RWPE1 (cell line): Measurements from ENCODE around the gene MFAP1.
"Not testable (repeated sequence)": the region's sequence is repeated elsewhere in the genome, so short reads cannot be mapped to it uniquely, and the experiment has no call there.

Experiments
- CTCF ChIA-PET: fragments of 350-600 bp; sonication (Branson Sonifier 250); formaldehyde crosslinking; extraction: SDS; loops from one replicate; lab custom pipeline; 2021; lab: Yijun Ruan, JAX
- POLR2A ChIA-PET: fragments of 400-600 bp; formaldehyde crosslinking; extraction: SDS; loops from one replicate; lab custom pipeline; 2020; ENCODE audit warnings: antibody characterized with exemption; ENCODE audit not compliant: low non-redundant PET; lab: Yijun Ruan, JAX
- DNase-seq: peaks from one replicate; pipeline ENCODE4 v3.0.0; 2012; ENCODE audit warnings: low spot score
- H3K27ac ChIP-seq: fragments of 450-650 bp; 2 replicates; pipeline ENCODE4 v1.5.1; 2017
- TF ChIP-seq, protein P1 (sequence below): fragments of 450-650 bp; conservative IDR thresholded peaks from 2 replicates; pipeline ENCODE4 v1.5.1; 2017; ENCODE audit warnings: low read depth, mild to moderate bottlenecking

The MFAP1 gene

DNA sequence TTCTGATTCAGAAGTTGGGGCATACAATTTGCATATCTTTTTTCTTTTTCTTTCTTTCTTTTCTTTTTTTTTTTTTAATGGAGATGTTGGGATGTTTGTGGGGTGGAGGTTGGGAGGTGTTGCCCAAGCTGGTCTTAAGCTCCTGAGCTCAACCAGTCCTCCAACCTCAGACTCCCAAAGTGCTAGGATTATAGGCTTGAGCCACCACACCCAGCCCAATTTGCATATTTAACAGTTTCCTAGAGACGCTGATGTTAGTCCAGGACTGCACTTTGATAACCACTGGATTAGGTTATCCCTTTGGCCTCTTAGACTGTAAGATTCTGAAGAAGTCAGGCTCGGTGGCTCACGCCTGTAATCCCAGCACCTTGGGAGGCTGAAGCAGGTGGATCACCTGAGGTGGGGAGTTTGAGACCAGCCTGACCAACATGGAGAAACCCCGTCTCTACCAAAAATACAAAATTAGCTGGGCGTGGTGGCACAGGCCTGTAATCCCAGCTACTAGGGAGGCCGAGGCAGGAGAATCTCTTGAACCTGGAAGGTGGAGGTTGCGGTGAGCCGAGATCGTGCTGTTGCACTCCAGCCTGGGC is 5.6 kb upstream of the MFAP1 start:
- CTCF ChIA-PET: interaction anchor here (0.6 kb wide), 1 partner anchor 369 kb away, joined by 4 read pairs; no protein-coding TSS in a partner anchor
- POLR2A ChIA-PET, DNase-seq: not testable (repeated sequence)
- peak overlapping the region; percentile 20; the same call in 1 of the 2 replicates for H3K27ac ChIP-seq

- CTCF ChIA-PET: no interaction called here
Observed at GRCh38 chr15:43828061-43828657, 3.7 kb upstream of the MFAP1 start.

GRCh38 chr15:43826508-43827341 is 2.2 kb upstream of the MFAP1 start, which contains the start of gene WDR76:
Gene WDR76, plus strand, starts transcription at chr15:43827002. Its CDS starts 31 bp downstream, at chr15:43827033.
- CTCF ChIA-PET: no interaction called here
- POLR2A ChIA-PET: no interaction called here
- H3K27ac ChIP-seq: peak within 1 kb of the TSS; percentile 87
- TF ChIP-seq, protein P1, sequence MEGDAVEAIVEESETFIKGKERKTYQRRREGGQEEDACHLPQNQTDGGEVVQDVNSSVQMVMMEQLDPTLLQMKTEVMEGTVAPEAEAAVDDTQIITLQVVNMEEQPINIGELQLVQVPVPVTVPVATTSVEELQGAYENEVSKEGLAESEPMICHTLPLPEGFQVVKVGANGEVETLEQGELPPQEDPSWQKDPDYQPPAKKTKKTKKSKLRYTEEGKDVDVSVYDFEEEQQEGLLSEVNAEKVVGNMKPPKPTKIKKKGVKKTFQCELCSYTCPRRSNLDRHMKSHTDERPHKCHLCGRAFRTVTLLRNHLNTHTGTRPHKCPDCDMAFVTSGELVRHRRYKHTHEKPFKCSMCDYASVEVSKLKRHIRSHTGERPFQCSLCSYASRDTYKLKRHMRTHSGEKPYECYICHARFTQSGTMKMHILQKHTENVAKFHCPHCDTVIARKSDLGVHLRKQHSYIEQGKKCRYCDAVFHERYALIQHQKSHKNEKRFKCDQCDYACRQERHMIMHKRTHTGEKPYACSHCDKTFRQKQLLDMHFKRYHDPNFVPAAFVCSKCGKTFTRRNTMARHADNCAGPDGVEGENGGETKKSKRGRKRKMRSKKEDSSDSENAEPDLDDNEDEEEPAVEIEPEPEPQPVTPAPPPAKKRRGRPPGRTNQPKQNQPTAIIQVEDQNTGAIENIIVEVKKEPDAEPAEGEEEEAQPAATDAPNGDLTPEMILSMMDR: no peak
- peak; percentile 92 for DNase-seq

More at GRCh38 chr15:43828061-43828657, 3.7 kb upstream of the MFAP1 start:
- POLR2A ChIA-PET: no interaction called here
- TF ChIP-seq, protein P1: no peak
- no peak overlapping the region for H3K27ac ChIP-seq
- DNase-seq: no peak

DNA sequence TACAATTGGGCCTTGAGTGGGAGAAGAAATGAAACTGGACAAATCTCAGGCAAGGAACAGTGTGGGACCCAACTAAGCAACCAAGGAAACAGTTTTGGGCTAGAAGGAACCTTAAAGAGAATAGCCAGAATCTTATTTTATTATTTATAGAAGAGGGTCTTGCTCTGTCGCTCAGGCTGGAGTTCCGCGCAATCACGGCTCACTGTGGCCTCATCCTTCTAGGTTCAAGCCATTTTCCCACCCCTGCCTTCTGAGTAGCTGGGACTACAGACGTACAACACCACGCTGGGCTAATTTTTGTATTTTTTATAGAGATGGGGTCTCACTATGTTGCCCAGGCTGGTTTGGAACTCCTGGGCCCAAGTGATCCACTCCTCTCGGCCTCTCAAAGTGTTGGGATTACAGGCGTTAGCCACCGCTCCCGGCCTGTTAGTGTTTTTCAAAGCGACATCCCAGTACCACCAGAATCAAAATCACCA is 1.6 kb upstream of the MFAP1 start:
- TF ChIP-seq, protein P1: no peak

DNA sequence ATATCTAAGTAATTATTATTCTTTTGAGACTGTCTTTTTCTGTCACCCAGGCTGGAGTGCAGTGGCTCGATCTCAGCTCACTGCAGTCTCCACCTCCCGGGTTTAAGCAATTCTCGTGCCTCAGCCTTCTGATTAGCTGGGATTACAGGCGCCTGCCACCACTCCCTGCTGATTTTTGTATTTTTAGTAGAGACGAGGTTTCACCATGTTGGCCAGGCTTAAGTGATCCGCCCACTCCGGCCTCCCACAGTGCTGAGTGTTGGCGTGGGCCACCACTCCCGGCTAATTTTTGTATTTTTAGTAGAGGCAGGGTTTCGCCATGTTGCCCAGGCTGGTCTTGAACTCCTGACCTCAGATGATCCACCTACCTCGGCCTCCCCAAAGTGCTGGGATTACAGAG is 815 bp upstream of the MFAP1 start:
- POLR2A ChIA-PET, DNase-seq, CTCF ChIA-PET: not testable (repeated sequence)
- H3K27ac ChIP-seq: peak overlapping the region; percentile 93

More for the DNA sequence above, 1.6 kb upstream of the MFAP1 start:
- ChIA-PET CTCF (no interaction called here), POLR2A (no interaction called here)
- peak overlapping the region; percentile 87 for H3K27ac ChIP-seq
- no peak for DNase-seq

DNA sequence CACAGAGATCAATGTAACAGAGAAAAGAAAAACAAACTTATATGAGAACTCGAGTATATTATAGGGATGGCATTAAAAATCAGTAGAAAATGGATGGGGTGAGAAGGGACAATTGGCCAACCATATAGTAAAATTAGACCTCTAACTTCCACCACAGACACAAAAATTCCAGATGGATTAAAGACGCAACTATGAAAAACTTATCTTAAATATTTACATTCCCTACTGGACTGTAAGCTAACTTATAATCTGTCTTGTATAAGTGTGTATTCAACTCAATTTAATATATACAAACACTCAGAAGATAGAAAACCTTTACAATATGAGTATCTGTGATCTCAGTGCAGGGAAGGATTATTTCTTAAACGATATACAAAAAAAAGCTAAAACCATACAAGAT is 3.0 kb downstream of the MFAP1 start:
- ChIA-PET POLR2A (no interaction called here), CTCF (interaction anchor here (0.6 kb wide), 1 partner anchor 19 kb away, joined by 4 read pairs; no protein-coding TSS in a partner anchor)
- TF ChIP-seq, protein P1: no peak
- DNase-seq: no peak
- no peak overlapping the region for H3K27ac ChIP-seq

GRCh38 chr15:43815064-43815463 is 9.4 kb downstream of the MFAP1 start:
- POLR2A ChIA-PET, DNase-seq, CTCF ChIA-PET, H3K27ac ChIP-seq: not testable (repeated sequence)
